K562 (cell line): Measurements from ENCODE around the gene UBE3D. TPM values are rescaled to one million over a fixed set of nuclear protein-coding genes. Genes with fewer than 3 reads are reported as not detected.

Experiments
- CBFB ChIP-seq: sonication (generic); formaldehyde crosslinking; IDR thresholded peaks from 2 replicates; pipeline ENCODE4 v1.4.0; 2020; ENCODE audit warnings: mild to moderate bottlenecking, missing genetic modification reagents
- DACH1 ChIP-seq: fragments of 450-650 bp; IDR thresholded peaks from 2 replicates; pipeline ENCODE4 v1.6.1; 2018; ENCODE audit not compliant: partially characterized antibody
- FOS ChIP-seq: IDR thresholded peaks from 3 replicates; pipeline ENCODE4 v1.6.1; 2011; ENCODE audit not compliant: insufficient read length; ENCODE audit errors: extremely low read depth
- HDAC8 ChIP-seq: fragments of 450-650 bp; IDR thresholded peaks from 2 replicates; pipeline ENCODE4 v1.6.1; 2016; ENCODE audit warnings: mild to moderate bottlenecking, missing genetic modification characterization, moderate library complexity, missing compliant biosample characterization
- HDGF ChIP-seq: fragments of 450-650 bp; IDR thresholded peaks from 2 replicates; pipeline ENCODE4 v1.6.1; 2016
- HMG20B ChIP-seq: fragments of 250-450 bp; sonication (Bioruptor Pico); IDR thresholded peaks from 2 replicates; pipeline ENCODE4 v1.5.0; 2021; ENCODE audit warnings: mild to moderate bottlenecking
- HNRNPK ChIP-seq: fragments of 200-400 bp; formaldehyde crosslinking; IDR thresholded peaks from one replicate; pipeline ENCODE4 v1.6.1; 2018; ENCODE audit warnings: mild to moderate bottlenecking, low read depth, low read length; ENCODE audit not compliant: poor library complexity, severe bottlenecking
- MCM2 ChIP-seq: fragments of 450-650 bp; IDR thresholded peaks from 2 replicates; pipeline ENCODE4 v1.6.1; 2017; ENCODE audit warnings: low read depth, mild to moderate bottlenecking
- NBN ChIP-seq: fragments of 450-650 bp; IDR thresholded peaks from 2 replicates; pipeline ENCODE4 v1.6.1; 2016; ENCODE audit warnings: low read depth, mild to moderate bottlenecking
- NELFE ChIP-seq: IDR thresholded peaks from 2 replicates; pipeline ENCODE4 v1.6.1; 2011; ENCODE audit warnings: mild to moderate bottlenecking; ENCODE audit not compliant: insufficient read depth, insufficient read length
- NR2C2 ChIP-seq, 2 experiments: fragments of 200-800 bp in 1 of 2; sonication (Bioruptor generic) in 1 of 2; sonication (generic) in 1 of 2; formaldehyde crosslinking in 1 of 2; IDR thresholded peaks; 2 replicates each; pipeline versions ENCODE4 v1.6.1 to v1.8.0; 2016 to 2022; ENCODE audit warnings: mild to moderate bottlenecking in 1 of 2, missing compliant biosample characterization in 1 of 2, missing genetic modification characterization in 1 of 2, missing genetic modification reagents in 1 of 2
- RBM15 ChIP-seq: fragments of 200-400 bp; formaldehyde crosslinking; IDR thresholded peaks from 2 replicates; pipeline ENCODE4 v1.6.1; 2018; ENCODE audit warnings: mild to moderate bottlenecking, low read length, moderate library complexity; ENCODE audit not compliant: insufficient read depth
- RBM17 ChIP-seq: fragments of 200-400 bp; formaldehyde crosslinking; IDR thresholded peaks from 2 replicates; pipeline ENCODE4 v1.6.1; 2017; ENCODE audit warnings: low read depth, mild to moderate bottlenecking, low read length, borderline replicate concordance
- RBM34 ChIP-seq: fragments of 200-400 bp; formaldehyde crosslinking; IDR thresholded peaks from 2 replicates; pipeline ENCODE4 v1.6.1; 2018; ENCODE audit warnings: low read length, borderline replicate concordance; ENCODE audit not compliant: insufficient read depth
- ZC3H8 ChIP-seq: fragments of 450-650 bp; IDR thresholded peaks from 2 replicates; pipeline ENCODE4 v1.6.1; 2017
- polyA plus RNA-seq, 8 experiments: library from polyadenylated mRNA; depleted of rRNA in 4 of 8; stranded (reverse) in 5 of 8; unstranded in 3 of 8; fragments of >200 nt; fragmentation: Nextera tagmentation in 2 of 8; fragmentation: Illumina TruSeq in 1 of 8; extraction: Ambion mirVana in 2 of 8; extraction: Trizol in 1 of 8; gene quantifications; 2 replicates each; pipeline versions ENCODE4 v1.2.1 to v1.2.3, GENCODE V29; 2011 to 2014; ENCODE audit warnings: inconsistent platforms in 1 of 8, missing spikeins in 1 of 8
- total RNA-seq, 7 experiments: library from RNA; depleted of rRNA in 6 of 7; stranded (reverse); fragments of >200 nt in 6 of 7; fragmentation: Illumina TruSeq in 2 of 7; extraction: Trizol in 2 of 7; gene quantifications; 2 replicates each; pipeline versions ENCODE4 v1.2.1 to v1.2.3, GENCODE V29; 2011 to 2021; ENCODE audit warnings: low replicate concordance in 1 of 7
- TF ChIP-seq, protein P1 (sequence below): sonication (generic); IDR thresholded peaks from 2 replicates; pipeline ENCODE4 v1.6.1; 2016
- TF ChIP-seq, protein P2 (sequence below): fragments of 250-450 bp; sonication (Bioruptor Pico); IDR thresholded peaks from 2 replicates; pipeline ENCODE4 v1.8.0; 2022; ENCODE audit warnings: inconsistent platforms, mild to moderate bottlenecking, moderate library complexity, borderline replicate concordance
- TF ChIP-seq, protein P3 (sequence below): sonication (generic); formaldehyde crosslinking; IDR thresholded peaks from 2 replicates; pipeline ENCODE4 v1.8.1; 2023; ENCODE audit warnings: mild to moderate bottlenecking, missing genetic modification reagents, moderate library complexity
- TF ChIP-seq, protein P4 (sequence below): sonication (generic); formaldehyde crosslinking; IDR thresholded peaks from 2 replicates; pipeline ENCODE4 v1.8.1; 2022; ENCODE audit warnings: missing genetic modification reagents
- TF ChIP-seq, protein P5 (sequence below): fragments of 250-450 bp; sonication (Bioruptor Pico); IDR thresholded peaks from 2 replicates; pipeline ENCODE4 v1.5.0; 2020; ENCODE audit warnings: mild to moderate bottlenecking
- TF ChIP-seq, protein P6 (sequence below): fragments of 150-350 bp; conservative IDR thresholded peaks from 2 replicates; pipeline ENCODE4 v1.6.1; 2014; ENCODE audit warnings: low read length

Gene UBE3D
- total and polyA plus RNA-seq, 9 of the 15 experiments (the other 6 are each of a cell fraction or from before 2014, with no cell fraction given) = 9.4 to 17.6 (median 11.9) TPM

DNA sequence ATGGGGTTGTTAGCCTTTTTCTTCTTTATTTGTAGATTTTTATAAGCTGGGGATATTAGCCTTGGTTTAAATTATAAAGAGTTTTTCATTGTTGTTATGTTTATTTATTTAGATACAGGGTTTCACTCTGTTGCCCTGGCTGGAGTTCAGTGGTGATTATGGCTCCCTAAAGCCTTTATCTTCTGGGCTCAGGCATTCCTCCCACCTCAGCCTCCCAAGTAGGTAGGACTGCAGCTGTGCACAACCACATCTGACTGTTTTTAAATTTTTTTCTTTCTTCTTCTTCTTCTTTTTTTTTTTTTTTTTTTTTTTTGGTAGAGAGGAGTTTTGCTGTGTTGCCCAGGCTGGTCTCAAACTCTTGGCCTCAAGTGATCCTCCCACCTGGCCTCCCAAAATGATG, 80.9 kb downstream of the UBE3D start (continued):
- TF ChIP-seq, protein P1, sequence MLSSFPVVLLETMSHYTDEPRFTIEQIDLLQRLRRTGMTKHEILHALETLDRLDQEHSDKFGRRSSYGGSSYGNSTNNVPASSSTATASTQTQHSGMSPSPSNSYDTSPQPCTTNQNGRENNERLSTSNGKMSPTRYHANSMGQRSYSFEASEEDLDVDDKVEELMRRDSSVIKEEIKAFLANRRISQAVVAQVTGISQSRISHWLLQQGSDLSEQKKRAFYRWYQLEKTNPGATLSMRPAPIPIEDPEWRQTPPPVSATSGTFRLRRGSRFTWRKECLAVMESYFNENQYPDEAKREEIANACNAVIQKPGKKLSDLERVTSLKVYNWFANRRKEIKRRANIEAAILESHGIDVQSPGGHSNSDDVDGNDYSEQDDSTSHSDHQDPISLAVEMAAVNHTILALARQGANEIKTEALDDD = no peak
- TF ChIP-seq, protein P2, sequence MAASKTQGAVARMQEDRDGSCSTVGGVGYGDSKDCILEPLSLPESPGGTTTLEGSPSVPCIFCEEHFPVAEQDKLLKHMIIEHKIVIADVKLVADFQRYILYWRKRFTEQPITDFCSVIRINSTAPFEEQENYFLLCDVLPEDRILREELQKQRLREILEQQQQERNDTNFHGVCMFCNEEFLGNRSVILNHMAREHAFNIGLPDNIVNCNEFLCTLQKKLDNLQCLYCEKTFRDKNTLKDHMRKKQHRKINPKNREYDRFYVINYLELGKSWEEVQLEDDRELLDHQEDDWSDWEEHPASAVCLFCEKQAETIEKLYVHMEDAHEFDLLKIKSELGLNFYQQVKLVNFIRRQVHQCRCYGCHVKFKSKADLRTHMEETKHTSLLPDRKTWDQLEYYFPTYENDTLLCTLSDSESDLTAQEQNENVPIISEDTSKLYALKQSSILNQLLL (CRISPR knock-in tag) = no peak
- TF ChIP-seq, protein P3, sequence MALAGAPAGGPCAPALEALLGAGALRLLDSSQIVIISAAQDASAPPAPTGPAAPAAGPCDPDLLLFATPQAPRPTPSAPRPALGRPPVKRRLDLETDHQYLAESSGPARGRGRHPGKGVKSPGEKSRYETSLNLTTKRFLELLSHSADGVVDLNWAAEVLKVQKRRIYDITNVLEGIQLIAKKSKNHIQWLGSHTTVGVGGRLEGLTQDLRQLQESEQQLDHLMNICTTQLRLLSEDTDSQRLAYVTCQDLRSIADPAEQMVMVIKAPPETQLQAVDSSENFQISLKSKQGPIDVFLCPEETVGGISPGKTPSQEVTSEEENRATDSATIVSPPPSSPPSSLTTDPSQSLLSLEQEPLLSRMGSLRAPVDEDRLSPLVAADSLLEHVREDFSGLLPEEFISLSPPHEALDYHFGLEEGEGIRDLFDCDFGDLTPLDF (CRISPR knock-in tag) = no peak
- TF ChIP-seq NR2C2 (CRISPR knock-in tag; IDR thresholded peaks at IDR 0.05) (no peak), NR2C2 (tag; IDR thresholded peaks at IDR 0.05) (no peak), MCM2 (no peak), HNRNPK (no peak), RBM17 (no peak), RBM15 (no peak), FOS (no peak), HDGF (no peak), DACH1 (peak; percentile 20), ZC3H8 (no peak), NBN (no peak), HDAC8 (no peak), CBFB (CRISPR knock-in tag) (no peak), NELFE (no peak), RBM34 (no peak), HMG20B (CRISPR knock-in tag) (no peak)
- TF ChIP-seq, protein P4, sequence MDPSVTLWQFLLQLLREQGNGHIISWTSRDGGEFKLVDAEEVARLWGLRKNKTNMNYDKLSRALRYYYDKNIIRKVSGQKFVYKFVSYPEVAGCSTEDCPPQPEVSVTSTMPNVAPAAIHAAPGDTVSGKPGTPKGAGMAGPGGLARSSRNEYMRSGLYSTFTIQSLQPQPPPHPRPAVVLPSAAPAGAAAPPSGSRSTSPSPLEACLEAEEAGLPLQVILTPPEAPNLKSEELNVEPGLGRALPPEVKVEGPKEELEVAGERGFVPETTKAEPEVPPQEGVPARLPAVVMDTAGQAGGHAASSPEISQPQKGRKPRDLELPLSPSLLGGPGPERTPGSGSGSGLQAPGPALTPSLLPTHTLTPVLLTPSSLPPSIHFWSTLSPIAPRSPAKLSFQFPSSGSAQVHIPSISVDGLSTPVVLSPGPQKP (CRISPR knock-in tag) = no peak
- TF ChIP-seq, protein P5, sequence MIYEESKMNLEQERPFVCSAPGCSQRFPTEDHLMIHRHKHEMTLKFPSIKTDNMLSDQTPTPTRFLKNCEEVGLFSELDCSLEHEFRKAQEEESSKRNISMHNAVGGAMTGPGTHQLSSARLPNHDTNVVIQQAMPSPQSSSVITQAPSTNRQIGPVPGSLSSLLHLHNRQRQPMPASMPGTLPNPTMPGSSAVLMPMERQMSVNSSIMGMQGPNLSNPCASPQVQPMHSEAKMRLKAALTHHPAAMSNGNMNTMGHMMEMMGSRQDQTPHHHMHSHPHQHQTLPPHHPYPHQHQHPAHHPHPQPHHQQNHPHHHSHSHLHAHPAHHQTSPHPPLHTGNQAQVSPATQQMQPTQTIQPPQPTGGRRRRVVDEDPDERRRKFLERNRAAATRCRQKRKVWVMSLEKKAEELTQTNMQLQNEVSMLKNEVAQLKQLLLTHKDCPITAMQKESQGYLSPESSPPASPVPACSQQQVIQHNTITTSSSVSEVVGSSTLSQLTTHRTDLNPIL (CRISPR knock-in tag) = no peak
- TF ChIP-seq, protein P6, sequence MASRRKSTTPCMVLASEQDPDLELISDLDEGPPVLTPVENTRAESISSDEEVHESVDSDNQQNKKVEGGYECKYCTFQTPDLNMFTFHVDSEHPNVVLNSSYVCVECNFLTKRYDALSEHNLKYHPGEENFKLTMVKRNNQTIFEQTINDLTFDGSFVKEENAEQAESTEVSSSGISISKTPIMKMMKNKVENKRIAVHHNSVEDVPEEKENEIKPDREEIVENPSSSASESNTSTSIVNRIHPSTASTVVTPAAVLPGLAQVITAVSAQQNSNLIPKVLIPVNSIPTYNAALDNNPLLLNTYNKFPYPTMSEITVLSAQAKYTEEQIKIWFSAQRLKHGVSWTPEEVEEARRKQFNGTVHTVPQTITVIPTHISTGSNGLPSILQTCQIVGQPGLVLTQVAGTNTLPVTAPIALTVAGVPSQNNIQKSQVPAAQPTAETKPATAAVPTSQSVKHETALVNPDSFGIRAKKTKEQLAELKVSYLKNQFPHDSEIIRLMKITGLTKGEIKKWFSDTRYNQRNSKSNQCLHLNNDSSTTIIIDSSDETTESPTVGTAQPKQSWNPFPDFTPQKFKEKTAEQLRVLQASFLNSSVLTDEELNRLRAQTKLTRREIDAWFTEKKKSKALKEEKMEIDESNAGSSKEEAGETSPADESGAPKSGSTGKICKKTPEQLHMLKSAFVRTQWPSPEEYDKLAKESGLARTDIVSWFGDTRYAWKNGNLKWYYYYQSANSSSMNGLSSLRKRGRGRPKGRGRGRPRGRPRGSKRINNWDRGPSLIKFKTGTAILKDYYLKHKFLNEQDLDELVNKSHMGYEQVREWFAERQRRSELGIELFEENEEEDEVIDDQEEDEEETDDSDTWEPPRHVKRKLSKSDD = no peak
